ENCODE data around the gene OR5I1. TPM values are rescaled to one million over a fixed set of nuclear protein-coding genes. Genes with fewer than 3 reads are reported as not detected.
A peak's percentile ranks its signal among the peaks of the same experiment; 100 is the strongest.

OR5I1 gene
- total RNA-seq, result not detected
- long read RNA-seq, result 0 reads

- intact Hi-C loops (cut with DNase I), result no loop called here
- Histone ChIP-seq H3K4me1 (no peaks in the 10 kb centered on the region), H3K9me3 (no peaks in the 10 kb centered on the region), H3K36me3 (no peaks in the 10 kb centered on the region), H3K4me3 (no peak within 1 kb of the TSS), H3K27ac (no peak within 1 kb of the TSS), H3K27me3 (no peaks in the 10 kb centered on the region)
- TF ChIP-seq CTCF (IDR thresholded peaks at IDR 0.05), result no peak
- TF ChIP-seq POLR2A (IDR thresholded peaks at IDR 0.05), result no peak
- no peak for ATAC-seq
- DNase-seq, result no peak
- WGBS (ENCODE audit: insufficient coverage, low coverage, low lambda C conversion rate, missing lambda C conversion rate), result 19% methylated on average over 2 of the region's 2 CpGs
These were observed at the start of gene OR5I1 for GRCh38 chr11:55936300-55936699. TSS of gene OR5I1 (minus strand) at chr11:55936400. CDS start at chr11:55936400, 0 bp downstream.

- DNase-seq (no peak), ATAC-seq (no peak)
- no peaks in the 10 kb centered on the region for H3K27me3 ChIP-seq
- H3K4me1 ChIP-seq, result no peaks in the 10 kb centered on the region
- H3K36me3 ChIP-seq, result no peaks in the 10 kb centered on the region
- WGBS (ENCODE audit: insufficient coverage, low coverage, low lambda C conversion rate, missing lambda C conversion rate), result no CpG with 5 or more reads among the region's 3 CpGs
- H3K9me3 ChIP-seq, result no peaks in the 10 kb centered on the region
- no peak overlapping the region for H3K4me3 ChIP-seq
- H3K27ac ChIP-seq, result no peak overlapping the region
- intact Hi-C loops (cut with DNase I), result no loop called here
- no peak for TF ChIP-seq CTCF (IDR thresholded peaks at IDR 0.05)
- TF ChIP-seq POLR2A (IDR thresholded peaks at IDR 0.05), result no peak
These were observed 34.7 kb upstream of the OR5I1 start for GRCh38 chr11:55970935-55971334.

DNA sequence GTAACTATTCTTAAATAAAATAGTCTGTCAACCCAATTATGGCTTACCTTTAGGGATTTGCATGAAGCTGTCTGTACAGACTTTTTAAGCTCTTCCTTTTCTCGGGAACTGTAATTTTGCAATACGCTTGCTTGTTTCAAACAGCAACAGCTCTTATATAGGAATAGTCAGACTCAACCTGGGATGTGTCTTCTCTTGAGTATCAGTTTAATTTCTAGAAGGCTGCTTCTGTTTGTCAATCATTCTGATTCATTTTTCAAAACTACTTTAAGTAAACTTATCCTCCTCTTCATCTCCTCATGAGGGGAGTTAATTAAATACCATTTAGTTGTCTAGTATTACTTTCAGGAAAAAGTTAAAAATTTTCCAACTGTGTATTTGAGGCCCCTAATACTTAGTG lies 33.6 kb upstream of the OR5I1 start, which contains the start of gene OR10AG1:
Gene OR10AG1, minus strand, starts transcription at position 101 of the 400 bp plus-strand sequence. Its CDS starts 38 bp downstream, at position 63.
- no peak for DNase-seq
- intact Hi-C loops (cut with DNase I), result no loop called here
- H3K27me3 ChIP-seq, result no peaks in the 10 kb centered on the region
- no peak for ATAC-seq
- TF ChIP-seq POLR2A (IDR thresholded peaks at IDR 0.05) (no peak), CTCF (IDR thresholded peaks at IDR 0.05) (no peak)
- no peak within 1 kb of the TSS for H3K27ac ChIP-seq
- H3K36me3 ChIP-seq, result no peaks in the 10 kb centered on the region
- 52% methylated on average over 2 of the region's 2 CpGs for WGBS (ENCODE audit: insufficient coverage, low coverage, low lambda C conversion rate, missing lambda C conversion rate)
- H3K4me1 ChIP-seq, result no peaks in the 10 kb centered on the region
- H3K9me3 ChIP-seq, result no peaks in the 10 kb centered on the region
- H3K4me3 ChIP-seq, result no peak within 1 kb of the TSS

DNA sequence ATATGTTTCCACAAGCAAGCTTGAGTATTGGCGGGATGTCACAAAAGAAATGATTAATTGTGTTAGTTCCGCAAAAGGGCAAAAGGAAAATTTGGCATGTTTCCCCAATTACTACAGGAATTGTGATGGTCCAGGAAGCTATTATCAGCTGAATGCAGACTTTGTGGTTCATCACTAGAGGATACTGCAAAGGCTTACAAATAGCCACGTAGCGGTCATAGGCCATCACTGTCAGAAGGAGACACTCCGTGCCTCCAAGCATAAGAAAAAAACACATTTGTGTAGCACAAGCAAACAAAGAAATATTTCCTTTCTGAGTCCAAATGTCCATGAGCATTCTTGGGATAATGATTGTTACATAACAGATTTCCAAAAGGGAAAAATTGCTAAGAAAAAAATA lies 31.7 kb upstream of the OR5I1 start:
- WGBS (ENCODE audit: insufficient coverage, low coverage, low lambda C conversion rate, missing lambda C conversion rate), result 41% methylated on average over 5 of the region's 5 CpGs
- Histone ChIP-seq H3K27ac (no peak overlapping the region), H3K4me3 (no peak overlapping the region), H3K27me3 (no peaks in the 10 kb centered on the region), H3K36me3 (no peaks in the 10 kb centered on the region), H3K4me1 (no peaks in the 10 kb centered on the region), H3K9me3 (no peaks in the 10 kb centered on the region)
- no peak for TF ChIP-seq CTCF (IDR thresholded peaks at IDR 0.05)
- no peak for TF ChIP-seq POLR2A (IDR thresholded peaks at IDR 0.05)
- no peak for DNase-seq
- ATAC-seq, result peak in 2 of 4 donors; percentile 67 to 76
- intact Hi-C loops (cut with DNase I), result no loop called here

- Histone ChIP-seq H3K36me3 (no peaks in the 10 kb centered on the region), H3K4me1 (no peaks in the 10 kb centered on the region), H3K27ac (no peak overlapping the region), H3K4me3 (no peak overlapping the region), H3K9me3 (no peaks in the 10 kb centered on the region), H3K27me3 (no peaks in the 10 kb centered on the region)
- intact Hi-C loops (cut with DNase I), result no loop called here
- DNase-seq (no peak), ATAC-seq (no peak)
- WGBS (ENCODE audit: insufficient coverage, low coverage, low lambda C conversion rate, missing lambda C conversion rate), result 52% methylated on average over 2 of the region's 2 CpGs
- TF ChIP-seq POLR2A (IDR thresholded peaks at IDR 0.05) (no peak), CTCF (IDR thresholded peaks at IDR 0.05) (no peak)
These were observed 30.2 kb upstream of the OR5I1 start for GRCh38 chr11:55966391-55966790.
